Measurements from ENCODE around the gene OCSTAMP. TPM values are rescaled to one million over a fixed set of nuclear protein-coding genes. Genes with fewer than 3 reads are reported as not detected.

Gene OCSTAMP
- total RNA-seq, 1 donor from 2014 or later, result not detected

- Mint-ChIP-seq H3K36me3 (ENCODE audit: unreplicated experiment) (peaks cover 5% of the 10 kb centered on the region), H3K27ac (ENCODE audit: unreplicated experiment) (no peak overlapping the region), H3K9me3 (ENCODE audit: unreplicated experiment) (no peaks in the 10 kb centered on the region), H3K27me3 (ENCODE audit: unreplicated experiment) (peaks cover 1% of the 10 kb centered on the region), H3K4me1 (ENCODE audit: low read depth, unreplicated experiment) (no peaks in the 10 kb centered on the region), H3K4me3 (ENCODE audit: unreplicated experiment) (no peak overlapping the region)
- TF ChIP-seq CTCF (IDR thresholded peaks at IDR 0.05; ENCODE audit: partially characterized antibody, unreplicated experiment), result no peak
- no peak for DNase-seq
Measured at GRCh38 chr20:46592580-46593362, 42.3 kb upstream of the OCSTAMP start.

DNA sequence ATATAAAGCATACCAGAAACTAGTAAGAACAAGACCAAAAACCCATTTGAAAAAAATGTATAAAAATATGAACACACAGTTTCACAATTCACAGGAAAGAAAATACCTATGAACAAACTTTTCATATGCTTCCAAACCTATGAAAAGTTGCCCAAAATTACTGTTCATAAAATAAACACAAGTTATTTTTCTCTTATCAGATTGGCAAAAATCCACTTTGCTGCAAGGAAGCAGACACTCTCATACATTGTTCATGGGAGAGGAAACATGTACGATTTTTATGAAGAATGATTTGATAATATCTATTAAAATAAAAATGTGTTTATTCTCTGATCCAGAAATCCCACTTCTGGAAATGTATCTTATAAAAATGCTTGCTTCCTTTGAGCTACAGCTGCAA, 40.0 kb upstream of the OCSTAMP start:
- no peak overlapping the region for H3K4me3 Mint-ChIP-seq (ENCODE audit: unreplicated experiment)
- H3K27ac Mint-ChIP-seq (ENCODE audit: unreplicated experiment), result no peak overlapping the region
- no peak for DNase-seq
- no peak for TF ChIP-seq CTCF (IDR thresholded peaks at IDR 0.05; ENCODE audit: partially characterized antibody, unreplicated experiment)
- peaks cover 5% of the 10 kb centered on the region for H3K36me3 Mint-ChIP-seq (ENCODE audit: unreplicated experiment)
- H3K4me1 Mint-ChIP-seq (ENCODE audit: low read depth, unreplicated experiment), result no peaks in the 10 kb centered on the region
- H3K9me3 Mint-ChIP-seq (ENCODE audit: unreplicated experiment), result no peaks in the 10 kb centered on the region
- H3K27me3 Mint-ChIP-seq (ENCODE audit: unreplicated experiment), result peaks cover 1% of the 10 kb centered on the region

DNA sequence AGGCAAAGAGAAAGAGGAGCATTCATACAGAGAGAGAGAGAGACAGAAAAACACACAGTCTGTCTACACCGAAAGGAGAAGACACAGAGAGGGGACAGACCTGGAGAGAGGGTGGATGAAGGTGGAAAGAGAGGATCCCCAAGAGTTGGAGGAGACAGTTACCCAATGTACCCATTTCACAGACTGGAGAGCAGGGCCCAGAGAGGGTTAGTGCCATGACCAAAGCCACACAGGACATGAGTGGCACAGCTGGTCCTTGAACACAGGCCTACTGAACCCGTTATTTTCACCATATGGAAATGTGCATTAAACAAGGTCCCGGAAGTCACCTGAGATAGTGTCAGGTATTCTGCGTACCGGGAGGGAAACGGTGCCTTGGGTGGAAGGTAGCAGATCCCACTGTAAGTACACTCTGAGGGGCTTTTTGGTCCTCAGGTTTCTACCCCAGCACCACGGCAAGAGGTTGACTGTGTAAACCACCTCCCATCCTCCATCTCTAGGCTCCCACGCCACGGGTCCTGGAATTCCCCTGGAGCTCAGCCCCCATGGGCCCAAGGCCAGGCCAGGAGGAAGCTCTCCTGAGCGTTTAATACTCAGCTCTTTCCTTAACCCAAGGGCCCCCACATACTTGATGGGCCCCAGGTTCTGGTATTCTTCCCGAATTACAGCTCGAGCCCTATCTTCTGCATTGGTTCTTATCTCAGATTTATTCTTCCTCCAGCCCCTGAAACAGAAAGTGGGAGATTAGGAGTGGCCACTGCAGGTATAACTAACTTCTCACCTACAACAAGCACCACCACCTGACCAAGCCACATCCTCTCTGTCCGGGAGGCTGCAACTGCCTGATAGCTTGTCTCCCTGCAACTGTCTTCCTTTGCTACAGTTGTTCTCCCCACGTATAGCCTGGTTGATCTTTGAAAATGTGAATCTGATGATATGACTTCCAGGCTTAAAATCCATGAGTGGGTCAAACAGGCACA, 38.4 kb upstream of the OCSTAMP start:
- H3K27me3 Mint-ChIP-seq (ENCODE audit: unreplicated experiment), result peaks cover 1% of the 10 kb centered on the region
- peaks cover 5% of the 10 kb centered on the region for H3K36me3 Mint-ChIP-seq (ENCODE audit: unreplicated experiment)
- no peak for DNase-seq
- no peaks in the 10 kb centered on the region for H3K9me3 Mint-ChIP-seq (ENCODE audit: unreplicated experiment)
- no peak overlapping the region for H3K27ac Mint-ChIP-seq (ENCODE audit: unreplicated experiment)
- peaks cover 2% of the 10 kb centered on the region for H3K4me1 Mint-ChIP-seq (ENCODE audit: low read depth, unreplicated experiment)
- TF ChIP-seq CTCF (IDR thresholded peaks at IDR 0.05; ENCODE audit: partially characterized antibody, unreplicated experiment), result no peak
- H3K4me3 Mint-ChIP-seq (ENCODE audit: unreplicated experiment), result no peak overlapping the region

DNA sequence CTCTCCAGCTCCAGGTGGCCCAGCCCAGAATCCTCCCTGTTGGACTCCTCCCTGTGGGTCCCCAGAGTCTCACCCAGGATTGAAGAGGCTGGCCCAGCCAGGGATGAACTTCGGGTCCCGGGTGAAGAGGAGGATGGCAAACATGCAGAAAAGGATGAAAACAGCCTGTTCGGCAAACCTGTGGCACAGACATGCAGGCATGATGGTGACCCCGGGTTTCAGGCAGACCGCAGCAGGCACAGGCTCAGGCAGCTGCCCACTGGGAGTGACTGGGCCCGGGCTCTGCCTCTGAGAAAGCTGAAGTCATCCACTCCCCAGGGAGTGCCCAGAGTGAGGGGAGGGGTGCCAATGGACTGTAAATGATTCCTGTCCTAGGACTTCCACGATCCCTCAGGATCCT, 37.5 kb upstream of the OCSTAMP start:
- Mint-ChIP-seq H3K4me3 (ENCODE audit: unreplicated experiment) (no peak overlapping the region), H3K36me3 (ENCODE audit: unreplicated experiment) (peaks cover 5% of the 10 kb centered on the region), H3K9me3 (ENCODE audit: unreplicated experiment) (no peaks in the 10 kb centered on the region), H3K27ac (ENCODE audit: unreplicated experiment) (no peak overlapping the region), H3K4me1 (ENCODE audit: low read depth, unreplicated experiment) (peaks cover 2% of the 10 kb centered on the region), H3K27me3 (ENCODE audit: unreplicated experiment) (peaks cover 1% of the 10 kb centered on the region)
- TF ChIP-seq CTCF (IDR thresholded peaks at IDR 0.05; ENCODE audit: partially characterized antibody, unreplicated experiment), result no peak
- DNase-seq, result no peak
